Pancreas (tissue), 10 donors: ENCODE measurements around the gene COL3A1. TPM values are rescaled to one million over a fixed set of nuclear protein-coding genes. Genes with fewer than 3 reads are reported as not detected.

Experiments used
- ATAC-seq, 4 donors: fragments of 200-7000 bp; cut with Tn5 transposase; one replicate each; pipeline versions ENCODE4 v1.8.0 to v1.9.1; 2020; ENCODE audit warnings: mild to moderate bottlenecking in 4 of 4, moderate library complexity in 4 of 4
- DNase-seq, 6 donors: peaks; one replicate each; pipeline ENCODE4 v3.0.0-alpha.2; 2020
- FAIRE-seq: peaks from 2 replicates; lab custom pipeline; 2012; peaks lifted over from hg19 to GRCh38; lab: Jason Lieb, UNC
- H3K27ac ChIP-seq, 4 donors: fragments of 200-600 bp; sonication (generic); 1 replicate in 3 of 4; 2 replicates in 1 of 4; pipeline versions ENCODE4 v1.5.0 to v1.8.0; 2020
- H3K27me3 ChIP-seq, 4 donors: fragments of 200-600 bp; one replicate each; pipeline ENCODE4 v1.8.0; 2021
- H3K36me3 ChIP-seq, 3 donors: fragments of 200-600 bp; sonication (generic) in 1 of 3; one replicate each; pipeline versions ENCODE4 v1.5.0 to v1.8.0; 2020 to 2021
- H3K4me1 ChIP-seq, 3 donors: fragments of 200-600 bp; one replicate each; pipeline ENCODE4 v1.8.0; 2021
- H3K4me3 ChIP-seq, 4 donors: fragments of 200-600 bp; sonication (generic) in 2 of 4; one replicate each; pipeline versions ENCODE4 v1.5.0 to v1.8.0; 2020 to 2021
- H3K9me3 ChIP-seq, 4 donors: fragments of 200-600 bp; one replicate each; pipeline ENCODE4 v1.8.0; 2021
- WGBS, 2 donors: extraction: QIAGEN DNeasy Blood & Tissue Kit; methylation state at CpG; one replicate each; pipeline ENCODE4 v1.1.7; 2013; 5-methylcytosine and 5-hydroxymethylcytosine counted together
- intact Hi-C, 3 donors: fragments of 100-400 bp; cut with DNase I; formaldehyde crosslinking; loops; one replicate each; pipeline versions ENCODE4 v1.11.1 to v1.14.2; 2022
- polyA plus RNA-seq, 2 donors: library from polyadenylated mRNA; stranded (reverse); fragments of 200-250 nt; gene quantifications; one replicate each; pipeline ENCODE4 v1.2.3, GENCODE V29; 2013
- total RNA-seq, 6 donors: library from RNA; stranded (reverse); fragmentation: NEBNext Ultra II Directional in 4 of 6; extraction: Animal tissue kit (Norgen Biotek cat#: 25700) in 4 of 6; gene quantifications; one replicate each; pipeline versions ENCODE4 v1.2.1 to v1.2.4, GENCODE V29; 2021 to 2023
- TF ChIP-seq, protein P1 (sequence below), 4 donors: fragments of 200-600 bp; sonication (generic) in 3 of 4; IDR thresholded peaks; one replicate each; pipeline versions ENCODE4 v1.5.0 to v1.8.0; 2021; ENCODE audit warnings: antibody characterized with exemption in 4 of 4
- donor health status: healthy with polysubstance abuse.
- donor health status: DM: no; HTN: no; CAD: no; lungs with moderate emphysema.
- donor health status: DM: no; HTN: no; CAD: no.
- donor health status: control.
- donor health status: control.
- donor health status: Bipolar disorder and iron deficiency.
- donor health status: DM: yes; HTN: yes; CAD: no.
- donor health status: DM: no; HTN: no; CAD: no.
- donor health status: DM: no; HTN: no; CAD: no.
- donor health status: DM: yes; HTN: yes; CAD: no.

The COL3A1 gene
- total and polyA plus RNA-seq, 8 donors = 10.6 to 746 (median 15.3) TPM

DNA sequence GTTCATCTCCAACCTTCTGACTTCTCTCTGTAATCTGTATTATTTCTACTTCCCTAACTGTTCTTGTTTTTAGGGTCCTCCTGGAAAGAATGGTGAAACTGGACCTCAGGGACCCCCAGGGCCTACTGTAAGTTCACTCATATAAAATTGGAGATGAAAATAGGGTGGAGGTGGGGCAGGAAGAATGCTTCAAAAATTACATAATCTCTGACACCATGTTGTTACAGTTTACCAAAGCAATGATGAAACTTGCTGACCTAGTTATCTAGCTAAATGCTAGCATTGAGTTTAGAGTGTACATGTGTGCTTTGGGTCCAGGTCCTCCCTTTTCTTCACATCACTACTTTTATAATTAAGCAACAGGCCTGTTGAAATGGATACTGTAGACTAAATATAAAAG is 23.1 kb downstream of the COL3A1 start:
- FAIRE-seq = no peak
- intact Hi-C loops = no loop called here
- Histone ChIP-seq H3K36me3 (no peaks in the 10 kb centered on the region), H3K27ac (no peak overlapping the region), H3K4me1 (no peaks in the 10 kb centered on the region), H3K9me3 (no peaks in the 10 kb centered on the region), H3K27me3 (no peaks in the 10 kb centered on the region), H3K4me3 (no peak overlapping the region)
- peak in 1 of 4 donors; percentile 16 for ATAC-seq
- no peak for DNase-seq
- TF ChIP-seq, protein P1, sequence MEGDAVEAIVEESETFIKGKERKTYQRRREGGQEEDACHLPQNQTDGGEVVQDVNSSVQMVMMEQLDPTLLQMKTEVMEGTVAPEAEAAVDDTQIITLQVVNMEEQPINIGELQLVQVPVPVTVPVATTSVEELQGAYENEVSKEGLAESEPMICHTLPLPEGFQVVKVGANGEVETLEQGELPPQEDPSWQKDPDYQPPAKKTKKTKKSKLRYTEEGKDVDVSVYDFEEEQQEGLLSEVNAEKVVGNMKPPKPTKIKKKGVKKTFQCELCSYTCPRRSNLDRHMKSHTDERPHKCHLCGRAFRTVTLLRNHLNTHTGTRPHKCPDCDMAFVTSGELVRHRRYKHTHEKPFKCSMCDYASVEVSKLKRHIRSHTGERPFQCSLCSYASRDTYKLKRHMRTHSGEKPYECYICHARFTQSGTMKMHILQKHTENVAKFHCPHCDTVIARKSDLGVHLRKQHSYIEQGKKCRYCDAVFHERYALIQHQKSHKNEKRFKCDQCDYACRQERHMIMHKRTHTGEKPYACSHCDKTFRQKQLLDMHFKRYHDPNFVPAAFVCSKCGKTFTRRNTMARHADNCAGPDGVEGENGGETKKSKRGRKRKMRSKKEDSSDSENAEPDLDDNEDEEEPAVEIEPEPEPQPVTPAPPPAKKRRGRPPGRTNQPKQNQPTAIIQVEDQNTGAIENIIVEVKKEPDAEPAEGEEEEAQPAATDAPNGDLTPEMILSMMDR (IDR thresholded peaks at IDR 0.05) = no peak

- Histone ChIP-seq H3K27me3 (no peaks in the 10 kb centered on the region), H3K4me3 (no peak overlapping the region), H3K4me1 (no peaks in the 10 kb centered on the region), H3K9me3 (no peaks in the 10 kb centered on the region), H3K36me3 (no peaks in the 10 kb centered on the region), H3K27ac (no peak overlapping the region)
- DNase-seq = no peak
- TF ChIP-seq, protein P1 (IDR thresholded peaks at IDR 0.05) = no peak
- ATAC-seq = no peak
- FAIRE-seq = no peak
- intact Hi-C loops = no loop called here
Observed at GRCh38 chr2:189000221-189000620, 26.0 kb downstream of the COL3A1 start.

DNA sequence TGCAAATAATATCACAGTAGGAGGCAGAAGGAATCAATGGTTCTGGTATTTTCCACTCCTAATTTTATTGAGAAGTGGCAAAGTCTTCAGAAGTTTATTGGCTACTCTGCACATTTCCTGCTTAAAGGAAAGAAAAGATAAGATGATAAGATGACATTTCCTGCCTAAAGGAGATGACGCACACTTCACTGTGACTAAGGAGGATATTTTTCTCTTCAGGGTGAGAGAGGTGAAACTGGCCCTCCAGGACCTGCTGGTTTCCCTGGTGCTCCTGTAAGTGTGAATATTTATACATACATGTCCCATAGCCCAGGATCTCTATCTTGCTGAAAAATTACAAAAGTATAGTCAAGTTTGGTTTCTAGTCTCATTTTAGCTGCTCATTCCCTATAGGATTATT is 27.9 kb downstream of the COL3A1 start:
- Histone ChIP-seq H3K4me1 (no peaks in the 10 kb centered on the region), H3K4me3 (no peak overlapping the region), H3K27me3 (no peaks in the 10 kb centered on the region), H3K27ac (no peak overlapping the region), H3K36me3 (no peaks in the 10 kb centered on the region), H3K9me3 (no peaks in the 10 kb centered on the region)
- no peak for ATAC-seq
- WGBS, 2 donors = 46% methylated on average over 1 of the region's 1 CpG
- intact Hi-C loops = no loop called here
- DNase-seq = no peak
- TF ChIP-seq, protein P1 (IDR thresholded peaks at IDR 0.05) = no peak
- FAIRE-seq = no peak

DNA sequence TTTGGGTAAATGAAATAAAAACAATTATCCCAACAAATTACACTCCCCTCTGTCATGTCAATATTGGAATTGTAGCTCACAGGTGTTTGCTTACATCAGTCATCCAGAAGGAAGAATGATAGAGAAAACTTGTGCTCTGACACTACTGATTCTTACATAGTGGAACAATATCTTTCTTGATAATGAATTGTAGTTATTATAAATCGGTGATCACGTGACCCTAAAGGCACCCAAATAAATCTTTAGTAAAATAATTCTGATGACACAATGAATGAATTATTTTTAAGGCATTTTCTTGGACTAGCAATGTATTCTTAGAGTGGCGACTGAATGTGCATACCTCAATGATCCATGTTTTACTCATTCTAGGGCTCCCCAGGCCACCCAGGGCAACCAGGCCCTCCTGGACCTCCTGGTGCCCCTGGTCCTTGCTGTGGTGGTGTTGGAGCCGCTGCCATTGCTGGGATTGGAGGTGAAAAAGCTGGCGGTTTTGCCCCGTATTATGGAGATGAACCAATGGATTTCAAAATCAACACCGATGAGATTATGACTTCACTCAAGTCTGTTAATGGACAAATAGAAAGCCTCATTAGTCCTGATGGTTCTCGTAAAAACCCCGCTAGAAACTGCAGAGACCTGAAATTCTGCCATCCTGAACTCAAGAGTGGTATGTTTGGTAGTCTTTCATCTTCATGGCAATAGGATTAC is 34.5 kb downstream of the COL3A1 start:
- Histone ChIP-seq H3K27me3 (no peaks in the 10 kb centered on the region), H3K27ac (no peak overlapping the region), H3K36me3 (no peaks in the 10 kb centered on the region), H3K4me1 (no peaks in the 10 kb centered on the region), H3K4me3 (no peak overlapping the region), H3K9me3 (no peaks in the 10 kb centered on the region)
- DNase-seq = no peak
- ATAC-seq = peak in 2 of 4 donors; percentile 34 to 64
- TF ChIP-seq, protein P1 (IDR thresholded peaks at IDR 0.05) = no peak
- WGBS, 2 donors = 78 to 79% methylated on average over 9 of the region's 9 CpGs
- FAIRE-seq = no peak
- intact Hi-C loops = no loop called here

- Histone ChIP-seq H3K27me3 (no peaks in the 10 kb centered on the region), H3K9me3 (no peaks in the 10 kb centered on the region), H3K36me3 (no peaks in the 10 kb centered on the region), H3K27ac (no peak overlapping the region), H3K4me1 (peaks cover 6 to 12% (median 6%) of the 10 kb centered on the region in 3 donors), H3K4me3 (no peak overlapping the region)
- 56 to 72% methylated on average over 6 of the region's 6 CpGs for WGBS, 2 donors
- DNase-seq (no peak), FAIRE-seq (no peak), ATAC-seq (no peak)
- intact Hi-C loops = no loop called here
- TF ChIP-seq, protein P1 (IDR thresholded peaks at IDR 0.05) = no peak
Observed at GRCh38 chr2:189010536-189010935, 36.4 kb downstream of the COL3A1 start.
